GM12873 (cell line): ENCODE results near the gene DOK6.

Source experiments
- CTCF ChIP-seq: IDR thresholded peaks from 2 replicates; pipeline ENCODE4 v1.5.1; 2012; ENCODE audit warnings: low read depth, mild to moderate bottlenecking, moderate library complexity, low read length, control low read depth; ENCODE audit not compliant: insufficient read depth; ENCODE audit errors: missing control alignments

The DOK6 gene

GRCh38 chr18:69655816-69656215 lies 255.1 kb downstream of the DOK6 start:
- TF ChIP-seq CTCF: no peak

GRCh38 chr18:69658103-69658502 lies 257.4 kb downstream of the DOK6 start:
- no peak for TF ChIP-seq CTCF

GRCh38 chr18:69658685-69659084 lies 258.0 kb downstream of the DOK6 start:
- no peak for TF ChIP-seq CTCF

GRCh38 chr18:69659142-69659651 lies 258.5 kb downstream of the DOK6 start:
- TF ChIP-seq CTCF: no peak

- TF ChIP-seq CTCF: no peak
Measured at GRCh38 chr18:69664399-69664798, 263.7 kb downstream of the DOK6 start.

GRCh38 chr18:69674292-69674877 lies 273.7 kb downstream of the DOK6 start:
- no peak for TF ChIP-seq CTCF

GRCh38 chr18:69674966-69675365 lies 274.3 kb downstream of the DOK6 start:
- no peak for TF ChIP-seq CTCF
